Measurements from ENCODE around the gene BCORL1.

DNA sequence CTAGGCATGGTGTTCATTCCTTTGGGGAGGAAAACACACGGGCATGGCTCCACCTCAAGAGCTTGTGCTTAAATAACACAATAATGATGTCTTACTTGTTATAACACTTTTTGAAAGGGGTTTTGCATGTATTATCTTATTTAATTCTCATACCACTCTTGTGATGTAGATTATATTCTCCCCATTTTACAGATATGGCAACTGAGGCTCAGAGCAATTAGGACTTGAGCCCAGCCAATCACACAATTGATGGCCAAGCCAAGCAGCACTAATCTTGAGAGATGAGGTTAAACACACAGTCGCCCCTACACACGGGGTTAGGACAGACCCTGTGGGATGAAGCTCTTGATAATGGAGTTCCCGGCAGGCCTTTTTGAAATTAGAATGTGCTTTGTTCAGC, 45.1 kb downstream of the BCORL1 start:
- TF ChIP-seq, protein P1, sequence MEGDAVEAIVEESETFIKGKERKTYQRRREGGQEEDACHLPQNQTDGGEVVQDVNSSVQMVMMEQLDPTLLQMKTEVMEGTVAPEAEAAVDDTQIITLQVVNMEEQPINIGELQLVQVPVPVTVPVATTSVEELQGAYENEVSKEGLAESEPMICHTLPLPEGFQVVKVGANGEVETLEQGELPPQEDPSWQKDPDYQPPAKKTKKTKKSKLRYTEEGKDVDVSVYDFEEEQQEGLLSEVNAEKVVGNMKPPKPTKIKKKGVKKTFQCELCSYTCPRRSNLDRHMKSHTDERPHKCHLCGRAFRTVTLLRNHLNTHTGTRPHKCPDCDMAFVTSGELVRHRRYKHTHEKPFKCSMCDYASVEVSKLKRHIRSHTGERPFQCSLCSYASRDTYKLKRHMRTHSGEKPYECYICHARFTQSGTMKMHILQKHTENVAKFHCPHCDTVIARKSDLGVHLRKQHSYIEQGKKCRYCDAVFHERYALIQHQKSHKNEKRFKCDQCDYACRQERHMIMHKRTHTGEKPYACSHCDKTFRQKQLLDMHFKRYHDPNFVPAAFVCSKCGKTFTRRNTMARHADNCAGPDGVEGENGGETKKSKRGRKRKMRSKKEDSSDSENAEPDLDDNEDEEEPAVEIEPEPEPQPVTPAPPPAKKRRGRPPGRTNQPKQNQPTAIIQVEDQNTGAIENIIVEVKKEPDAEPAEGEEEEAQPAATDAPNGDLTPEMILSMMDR (conservative IDR thresholded peaks at IDR 0.05; ENCODE audit: low read length), result no peak
- no peak for TF ChIP-seq EZH2phosphoT487 (IDR thresholded peaks at IDR 0.05; ENCODE audit: borderline replicate concordance, low read depth, low read length)

All from OCI-LY7 (cell line).